GM12878 (cell line): Measurements from ENCODE around the gene B9D2. TPM values are rescaled to one million over a fixed set of nuclear protein-coding genes. Genes with fewer than 3 reads are reported as not detected.
A peak's percentile ranks its signal among the peaks of the same experiment; 100 is the strongest.

Experiments used
- ASH2L ChIP-seq: fragments of 300-600, 200-600 bp; sonication (generic); IDR thresholded peaks from 2 replicates; pipeline ENCODE4 v1.6.1; 2017; ENCODE audit warnings: low read depth, mild to moderate bottlenecking, borderline replicate concordance
- BHLHE40 ChIP-seq, 2 experiments: fragments of 450-650 bp in 1 of 2; IDR thresholded peaks; 2 replicates each; pipeline ENCODE4 v1.6.1; 2011 to 2017; ENCODE audit warnings: low read depth in 2 of 2, borderline replicate concordance in 1 of 2, improper control_type of control experiment in 1 of 2, low read length in 1 of 2, mild to moderate bottlenecking in 1 of 2
- CEBPB ChIP-seq, 2 experiments: fragments of 150-350 bp in 1 of 2; IDR thresholded peaks; 2 replicates each; pipeline ENCODE4 v1.6.1; 2012 to 2014; ENCODE audit warnings: low read depth in 2 of 2, low read length in 2 of 2, borderline replicate concordance in 1 of 2, inconsistent platforms in 1 of 2
- CHD4 ChIP-seq: fragments of 200-600 bp; sonication (generic); IDR thresholded peaks from 2 replicates; pipeline ENCODE4 v1.6.1; 2016; ENCODE audit warnings: mild to moderate bottlenecking
- FOXK2 ChIP-seq: fragments of 450-650 bp; IDR thresholded peaks from 2 replicates; pipeline ENCODE4 v1.6.1; 2017; ENCODE audit warnings: mild to moderate bottlenecking, moderate library complexity
- GABPA ChIP-seq: IDR thresholded peaks from 2 replicates; pipeline ENCODE4 v1.6.1; 2014; ENCODE audit warnings: antibody characterized with exemption, low read depth, mild to moderate bottlenecking, inconsistent platforms
- HCFC1 ChIP-seq: fragments of 150-350 bp; IDR thresholded peaks from 2 replicates; pipeline ENCODE4 v1.6.1; 2014; ENCODE audit warnings: low read length
- LARP7 ChIP-seq: fragments of 450-650 bp; IDR thresholded peaks from 2 replicates; pipeline ENCODE4 v1.6.1; 2017; ENCODE audit warnings: mild to moderate bottlenecking
- NR2F1 ChIP-seq: fragments of 450-650 bp; conservative IDR thresholded peaks from 2 replicates; pipeline ENCODE4 v1.6.1; 2017; ENCODE audit warnings: mild to moderate bottlenecking
- RAD21 ChIP-seq: IDR thresholded peaks from 2 replicates; pipeline ENCODE4 v1.6.1; 2011; ENCODE audit warnings: mild to moderate bottlenecking, low read depth, low read length, moderate library complexity; ENCODE audit not compliant: insufficient read depth
- SRF ChIP-seq, 2 experiments: IDR thresholded peaks; 2 replicates each; pipeline ENCODE4 v1.6.1; 2011; ENCODE audit warnings: low read depth in 2 of 2, low read length in 2 of 2, mild to moderate bottlenecking in 1 of 2, moderate library complexity in 1 of 2
- polyA plus RNA-seq, 11 experiments: library from polyadenylated mRNA; depleted of rRNA in 4 of 11; unstranded in 6 of 11; stranded (reverse) in 5 of 11; fragments of >200 nt; fragmentation: Nextera tagmentation in 4 of 11; fragmentation: Illumina TruSeq in 1 of 11; extraction: Ambion mirVana in 4 of 11; extraction: Trizol in 1 of 11; gene quantifications; 1 replicate in 1 of 11; 2 replicates in 10 of 11; pipeline versions ENCODE4 v1.2.1 to v1.2.3, GENCODE V29; 2011 to 2016; ENCODE audit warnings: inconsistent platforms in 2 of 11, missing spikeins in 2 of 11, low read depth in 1 of 11
- total RNA-seq, 4 experiments: library from RNA; depleted of rRNA in 3 of 4; stranded (reverse); fragments of >200 nt in 3 of 4; fragmentation: Illumina TruSeq in 1 of 4; extraction: Trizol in 1 of 4; gene quantifications; 2 replicates each; pipeline versions ENCODE4 v1.2.1 to v1.2.3, GENCODE V29; 2013 to 2021
- TF ChIP-seq, protein P1 (sequence below): fragments of 450-650 bp; IDR thresholded peaks from 2 replicates; pipeline ENCODE4 v1.6.1; 2017; ENCODE audit warnings: mild to moderate bottlenecking, moderate library complexity
- TF ChIP-seq, protein P2 (sequence below): fragments of 450-650 bp; IDR thresholded peaks from 2 replicates; pipeline ENCODE4 v1.6.1; 2017; ENCODE audit warnings: mild to moderate bottlenecking, low read depth, inconsistent platforms; ENCODE audit not compliant: poor library complexity, severe bottlenecking
- TF ChIP-seq, protein P3 (sequence below): fragments of 450-650 bp; IDR thresholded peaks from 2 replicates; pipeline ENCODE4 v1.6.1; 2017; ENCODE audit warnings: mild to moderate bottlenecking, moderate library complexity
- TF ChIP-seq, protein P4 (sequence below): fragments of 450-650 bp; IDR thresholded peaks from 2 replicates; pipeline ENCODE4 v1.6.1; 2016; ENCODE audit warnings: mild to moderate bottlenecking

The B9D2 gene
- total and polyA plus RNA-seq, 10 of the 15 experiments (the other 5 are each of a cell fraction or from before 2014, with no cell fraction given): 2.4 to 12.4 (median 5.0) TPM

DNA sequence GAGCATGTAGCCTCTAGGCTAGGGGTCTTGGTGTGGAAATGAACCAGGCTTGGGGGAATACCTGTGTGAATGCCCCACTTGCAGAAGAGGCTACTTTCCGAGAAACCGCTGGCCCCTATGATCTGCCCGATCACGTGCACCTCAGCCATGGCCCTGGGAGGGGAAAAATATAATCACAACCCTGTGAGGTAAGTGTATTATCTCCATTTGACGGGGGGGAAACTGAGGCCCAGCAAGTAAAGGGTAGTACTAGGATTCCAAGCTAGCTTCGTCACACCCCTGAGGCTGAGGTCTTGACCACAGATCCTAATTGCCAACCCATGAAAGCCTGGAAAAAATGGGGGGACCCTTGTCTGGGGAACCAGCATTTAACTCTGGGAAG, 587 bp downstream of the B9D2 start (continued):
- TF ChIP-seq, protein P1, sequence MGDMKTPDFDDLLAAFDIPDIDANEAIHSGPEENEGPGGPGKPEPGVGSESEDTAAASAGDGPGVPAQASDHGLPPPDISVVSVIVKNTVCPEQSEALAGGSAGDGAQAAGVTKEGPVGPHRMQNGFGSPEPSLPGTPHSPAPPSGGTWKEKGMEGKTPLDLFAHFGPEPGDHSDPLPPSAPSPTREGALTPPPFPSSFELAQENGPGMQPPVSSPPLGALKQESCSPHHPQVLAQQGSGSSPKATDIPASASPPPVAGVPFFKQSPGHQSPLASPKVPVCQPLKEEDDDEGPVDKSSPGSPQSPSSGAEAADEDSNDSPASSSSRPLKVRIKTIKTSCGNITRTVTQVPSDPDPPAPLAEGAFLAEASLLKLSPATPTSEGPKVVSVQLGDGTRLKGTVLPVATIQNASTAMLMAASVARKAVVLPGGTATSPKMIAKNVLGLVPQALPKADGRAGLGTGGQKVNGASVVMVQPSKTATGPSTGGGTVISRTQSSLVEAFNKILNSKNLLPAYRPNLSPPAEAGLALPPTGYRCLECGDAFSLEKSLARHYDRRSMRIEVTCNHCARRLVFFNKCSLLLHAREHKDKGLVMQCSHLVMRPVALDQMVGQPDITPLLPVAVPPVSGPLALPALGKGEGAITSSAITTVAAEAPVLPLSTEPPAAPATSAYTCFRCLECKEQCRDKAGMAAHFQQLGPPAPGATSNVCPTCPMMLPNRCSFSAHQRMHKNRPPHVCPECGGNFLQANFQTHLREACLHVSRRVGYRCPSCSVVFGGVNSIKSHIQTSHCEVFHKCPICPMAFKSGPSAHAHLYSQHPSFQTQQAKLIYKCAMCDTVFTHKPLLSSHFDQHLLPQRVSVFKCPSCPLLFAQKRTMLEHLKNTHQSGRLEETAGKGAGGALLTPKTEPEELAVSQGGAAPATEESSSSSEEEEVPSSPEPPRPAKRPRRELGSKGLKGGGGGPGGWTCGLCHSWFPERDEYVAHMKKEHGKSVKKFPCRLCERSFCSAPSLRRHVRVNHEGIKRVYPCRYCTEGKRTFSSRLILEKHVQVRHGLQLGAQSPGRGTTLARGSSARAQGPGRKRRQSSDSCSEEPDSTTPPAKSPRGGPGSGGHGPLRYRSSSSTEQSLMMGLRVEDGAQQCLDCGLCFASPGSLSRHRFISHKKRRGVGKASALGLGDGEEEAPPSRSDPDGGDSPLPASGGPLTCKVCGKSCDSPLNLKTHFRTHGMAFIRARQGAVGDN: peak; percentile 88
- TF ChIP-seq BHLHE40 (IDR thresholded peaks at IDR 0.05; ENCODE audit: borderline replicate concordance in 1 of 2, low read depth in 2 of 2, low read length in 1 of 2) (peak; percentile 20 to 82; a peak in 3 of 4 replicates), HCFC1 (no peak), CHD4 (no peak), CEBPB (IDR thresholded peaks at IDR 0.05; ENCODE audit: borderline replicate concordance in 1 of 2, low read depth in 2 of 2, low read length in 2 of 2) (no peak), FOXK2 (no peak), GABPA (no peak), ASH2L (no peak), LARP7 (peak; percentile 24; the same call in 1 of the 2 replicates), RAD21 (no peak), NR2F1 (peak; percentile 70), SRF (IDR thresholded peaks at IDR 0.05; ENCODE audit: low read depth in 2 of 2, low read length in 2 of 2) (no peak)
- TF ChIP-seq, protein P2, sequence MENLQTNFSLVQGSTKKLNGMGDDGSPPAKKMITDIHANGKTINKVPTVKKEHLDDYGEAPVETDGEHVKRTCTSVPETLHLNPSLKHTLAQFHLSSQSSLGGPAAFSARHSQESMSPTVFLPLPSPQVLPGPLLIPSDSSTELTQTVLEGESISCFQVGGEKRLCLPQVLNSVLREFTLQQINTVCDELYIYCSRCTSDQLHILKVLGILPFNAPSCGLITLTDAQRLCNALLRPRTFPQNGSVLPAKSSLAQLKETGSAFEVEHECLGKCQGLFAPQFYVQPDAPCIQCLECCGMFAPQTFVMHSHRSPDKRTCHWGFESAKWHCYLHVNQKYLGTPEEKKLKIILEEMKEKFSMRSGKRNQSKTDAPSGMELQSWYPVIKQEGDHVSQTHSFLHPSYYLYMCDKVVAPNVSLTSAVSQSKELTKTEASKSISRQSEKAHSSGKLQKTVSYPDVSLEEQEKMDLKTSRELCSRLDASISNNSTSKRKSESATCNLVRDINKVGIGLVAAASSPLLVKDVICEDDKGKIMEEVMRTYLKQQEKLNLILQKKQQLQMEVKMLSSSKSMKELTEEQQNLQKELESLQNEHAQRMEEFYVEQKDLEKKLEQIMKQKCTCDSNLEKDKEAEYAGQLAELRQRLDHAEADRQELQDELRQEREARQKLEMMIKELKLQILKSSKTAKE: peak; percentile 34
- TF ChIP-seq, protein P3, sequence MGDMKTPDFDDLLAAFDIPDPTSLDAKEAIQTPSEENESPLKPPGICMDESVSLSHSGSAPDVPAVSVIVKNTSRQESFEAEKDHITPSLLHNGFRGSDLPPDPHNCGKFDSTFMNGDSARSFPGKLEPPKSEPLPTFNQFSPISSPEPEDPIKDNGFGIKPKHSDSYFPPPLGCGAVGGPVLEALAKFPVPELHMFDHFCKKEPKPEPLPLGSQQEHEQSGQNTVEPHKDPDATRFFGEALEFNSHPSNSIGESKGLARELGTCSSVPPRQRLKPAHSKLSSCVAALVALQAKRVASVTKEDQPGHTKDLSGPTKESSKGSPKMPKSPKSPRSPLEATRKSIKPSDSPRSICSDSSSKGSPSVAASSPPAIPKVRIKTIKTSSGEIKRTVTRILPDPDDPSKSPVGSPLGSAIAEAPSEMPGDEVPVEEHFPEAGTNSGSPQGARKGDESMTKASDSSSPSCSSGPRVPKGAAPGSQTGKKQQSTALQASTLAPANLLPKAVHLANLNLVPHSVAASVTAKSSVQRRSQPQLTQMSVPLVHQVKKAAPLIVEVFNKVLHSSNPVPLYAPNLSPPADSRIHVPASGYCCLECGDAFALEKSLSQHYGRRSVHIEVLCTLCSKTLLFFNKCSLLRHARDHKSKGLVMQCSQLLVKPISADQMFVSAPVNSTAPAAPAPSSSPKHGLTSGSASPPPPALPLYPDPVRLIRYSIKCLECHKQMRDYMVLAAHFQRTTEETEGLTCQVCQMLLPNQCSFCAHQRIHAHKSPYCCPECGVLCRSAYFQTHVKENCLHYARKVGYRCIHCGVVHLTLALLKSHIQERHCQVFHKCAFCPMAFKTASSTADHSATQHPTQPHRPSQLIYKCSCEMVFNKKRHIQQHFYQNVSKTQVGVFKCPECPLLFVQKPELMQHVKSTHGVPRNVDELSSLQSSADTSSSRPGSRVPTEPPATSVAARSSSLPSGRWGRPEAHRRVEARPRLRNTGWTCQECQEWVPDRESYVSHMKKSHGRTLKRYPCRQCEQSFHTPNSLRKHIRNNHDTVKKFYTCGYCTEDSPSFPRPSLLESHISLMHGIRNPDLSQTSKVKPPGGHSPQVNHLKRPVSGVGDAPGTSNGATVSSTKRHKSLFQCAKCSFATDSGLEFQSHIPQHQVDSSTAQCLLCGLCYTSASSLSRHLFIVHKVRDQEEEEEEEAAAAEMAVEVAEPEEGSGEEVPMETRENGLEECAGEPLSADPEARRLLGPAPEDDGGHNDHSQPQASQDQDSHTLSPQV: peak; percentile 58; the same call in 1 of the 2 replicates
- TF ChIP-seq, protein P4, sequence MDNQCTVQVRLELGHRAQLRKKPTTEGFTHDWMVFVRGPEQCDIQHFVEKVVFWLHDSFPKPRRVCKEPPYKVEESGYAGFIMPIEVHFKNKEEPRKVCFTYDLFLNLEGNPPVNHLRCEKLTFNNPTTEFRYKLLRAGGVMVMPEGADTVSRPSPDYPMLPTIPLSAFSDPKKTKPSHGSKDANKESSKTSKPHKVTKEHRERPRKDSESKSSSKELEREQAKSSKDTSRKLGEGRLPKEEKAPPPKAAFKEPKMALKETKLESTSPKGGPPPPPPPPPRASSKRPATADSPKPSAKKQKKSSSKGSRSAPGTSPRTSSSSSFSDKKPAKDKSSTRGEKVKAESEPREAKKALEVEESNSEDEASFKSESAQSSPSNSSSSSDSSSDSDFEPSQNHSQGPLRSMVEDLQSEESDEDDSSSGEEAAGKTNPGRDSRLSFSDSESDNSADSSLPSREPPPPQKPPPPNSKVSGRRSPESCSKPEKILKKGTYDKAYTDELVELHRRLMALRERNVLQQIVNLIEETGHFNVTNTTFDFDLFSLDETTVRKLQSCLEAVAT: no peak
